H9 (cell line): ENCODE results near the gene TOGARAM1. TPM values are rescaled to one million over a fixed set of nuclear protein-coding genes. Genes with fewer than 3 reads are reported as not detected.

Experiments used
- DNase-seq: peaks from one replicate; pipeline ENCODE4 v3.0.0-alpha.2; 2017
- H2AFZ ChIP-seq: one replicate; pipeline ENCODE4 v1.6.1; 2013; ENCODE audit warnings: mild to moderate bottlenecking, low read length, control low read depth, moderate library complexity
- H2AK5ac ChIP-seq: 2 replicates; pipeline ENCODE4 v1.6.1; 2013; ENCODE audit warnings: low read length, control low read depth, mixed read lengths; ENCODE audit not compliant: insufficient read length
- H2BK120ac ChIP-seq: one replicate; pipeline ENCODE4 v1.6.1; 2013; ENCODE audit warnings: low read depth, mild to moderate bottlenecking, low read length, control low read depth, inconsistent platforms; ENCODE audit not compliant: poor library complexity, severe bottlenecking
- H2BK12ac ChIP-seq: 2 replicates; pipeline ENCODE4 v1.6.1; 2013; ENCODE audit warnings: low read length, control low read depth, mixed read lengths, low read depth; ENCODE audit not compliant: insufficient read length
- H2BK15ac ChIP-seq: 2 replicates; pipeline ENCODE4 v1.6.1; 2013; ENCODE audit warnings: low read depth, low read length, control low read depth
- H2BK20ac ChIP-seq: one replicate; pipeline ENCODE4 v1.6.1; 2013; ENCODE audit warnings: low read depth, mild to moderate bottlenecking, low read length, control low read depth, inconsistent platforms; ENCODE audit not compliant: poor library complexity, severe bottlenecking
- H2BK5ac ChIP-seq: 2 replicates; pipeline ENCODE4 v1.6.1; 2013; ENCODE audit warnings: low read length, control low read depth, mixed read lengths; ENCODE audit not compliant: insufficient read length
- H3K14ac ChIP-seq: 2 replicates; pipeline ENCODE4 v1.6.1; 2013; ENCODE audit warnings: low read length, control low read depth; ENCODE audit not compliant: insufficient read depth
- H3K18ac ChIP-seq: 2 replicates; pipeline ENCODE4 v1.6.1; 2013; ENCODE audit warnings: low read depth, mild to moderate bottlenecking, mixed read lengths, low read length, control low read depth; ENCODE audit not compliant: insufficient read length
- H3K23ac ChIP-seq: 2 replicates; pipeline ENCODE4 v1.6.1; 2013; ENCODE audit warnings: low read length, control low read depth, mixed read lengths, low read depth; ENCODE audit not compliant: insufficient read length
- H3K23me2 ChIP-seq: 2 replicates; pipeline ENCODE4 v1.6.1; 2013; ENCODE audit warnings: low read depth, mild to moderate bottlenecking, mixed read lengths, low read length, control low read depth; ENCODE audit not compliant: insufficient read length, poor library complexity, severe bottlenecking
- H3K27ac ChIP-seq: 2 replicates; pipeline ENCODE4 v1.5.1; 2013; ENCODE audit warnings: low read length, control low read depth, mixed read lengths, low read depth; ENCODE audit not compliant: insufficient read length
- H3K27me3 ChIP-seq: 2 replicates; pipeline ENCODE4 v1.6.1; 2013; ENCODE audit warnings: low read length, control low read depth, inconsistent platforms; ENCODE audit not compliant: insufficient read depth
- H3K4ac ChIP-seq: 2 replicates; pipeline ENCODE4 v1.6.1; 2013; ENCODE audit warnings: low read depth, mild to moderate bottlenecking, control low read depth, inconsistent platforms, low read length, moderate library complexity
- H3K4me1 ChIP-seq: 2 replicates; pipeline ENCODE4 v1.6.1; 2013; ENCODE audit warnings: low read length, control low read depth, inconsistent platforms; ENCODE audit not compliant: insufficient read depth
- H3K4me2 ChIP-seq: 2 replicates; pipeline ENCODE4 v1.6.1; 2013; ENCODE audit warnings: low read length, control low read depth, mixed read lengths; ENCODE audit not compliant: insufficient read length, insufficient read depth
- H3K56ac ChIP-seq: 2 replicates; pipeline ENCODE4 v1.6.1; 2013; ENCODE audit warnings: low read depth, mild to moderate bottlenecking, mixed read lengths, low read length, control low read depth; ENCODE audit not compliant: insufficient read length
- H3K79me1 ChIP-seq: 2 replicates; pipeline ENCODE4 v1.6.1; 2013; ENCODE audit warnings: low read depth, mild to moderate bottlenecking, moderate library complexity, low read length, control low read depth, inconsistent platforms; ENCODE audit not compliant: insufficient read depth, poor library complexity, severe bottlenecking
- H3K79me2 ChIP-seq: 2 replicates; pipeline ENCODE4 v1.6.1; 2013; ENCODE audit warnings: low read length, control low read depth, inconsistent platforms; ENCODE audit not compliant: insufficient read depth
- H3K9ac ChIP-seq: 2 replicates; pipeline ENCODE4 v1.6.1; 2013; ENCODE audit warnings: low read length, control low read depth, mixed read lengths; ENCODE audit not compliant: insufficient read length; ENCODE audit errors: extremely low read depth
- H3K9me3 ChIP-seq: one replicate; pipeline ENCODE4 v1.6.1; 2013; ENCODE audit warnings: low read depth, low read length, inconsistent platforms; ENCODE audit not compliant: control insufficient read depth
- H3T11ph ChIP-seq: one replicate; pipeline ENCODE4 v1.6.1; 2013; ENCODE audit warnings: mild to moderate bottlenecking, low read length, control low read depth, inconsistent platforms
- H4K20me1 ChIP-seq: one replicate; pipeline ENCODE4 v1.6.1; 2013; ENCODE audit not compliant: control insufficient read depth, insufficient read length, insufficient read depth
- H4K5ac ChIP-seq: 2 replicates; pipeline ENCODE4 v1.6.1; 2013; ENCODE audit warnings: low read depth, mild to moderate bottlenecking, mixed read lengths, low read length, control low read depth; ENCODE audit not compliant: insufficient read length
- H4K8ac ChIP-seq: replicated peaks from 2 replicates; pipeline ENCODE4 v1.6.1; 2013; ENCODE audit warnings: low read length, control low read depth, mixed read lengths, low read depth; ENCODE audit not compliant: insufficient read length
- H4K91ac ChIP-seq: 2 replicates; pipeline ENCODE4 v1.6.1; 2013; ENCODE audit warnings: low read depth, mild to moderate bottlenecking, moderate library complexity, mixed read lengths, low read length, control low read depth; ENCODE audit not compliant: insufficient read length
- H3K27ac Mint-ChIP-seq, 3 experiments: 2 replicates in 2 of 3; 3 replicates in 1 of 3; pipeline ENCODE4 v1.8.0; 2020 to 2021; ENCODE audit warnings: mixed read lengths in 3 of 3, mild to moderate bottlenecking in 1 of 3, moderate library complexity in 1 of 3
- H3K27me3 Mint-ChIP-seq: 2 replicates; pipeline ENCODE4 v1.8.0; 2021; ENCODE audit warnings: low read depth, mild to moderate bottlenecking, moderate library complexity, mixed read lengths
- H3K36me3 Mint-ChIP-seq, 3 experiments: 2 replicates in 2 of 3; 3 replicates in 1 of 3; pipeline ENCODE4 v1.8.0; 2020 to 2021; ENCODE audit warnings: low read depth in 3 of 3, mixed read lengths in 3 of 3; ENCODE audit not compliant: insufficient read depth in 1 of 3
- H3K4me1 Mint-ChIP-seq, 2 experiments: 2 replicates each; pipeline ENCODE4 v1.8.0; 2020; ENCODE audit warnings: mixed read lengths in 2 of 2
- H3K4me3 Mint-ChIP-seq, 2 experiments: 2 replicates in 1 of 2; 3 replicates in 1 of 2; pipeline ENCODE4 v1.8.0; 2020 to 2021; ENCODE audit warnings: mild to moderate bottlenecking in 2 of 2, mixed read lengths in 2 of 2, moderate library complexity in 1 of 2
- H3K9me3 Mint-ChIP-seq, 2 experiments: 2 replicates in 1 of 2; 3 replicates in 1 of 2; pipeline ENCODE4 v1.8.0; 2020; ENCODE audit warnings: mild to moderate bottlenecking in 2 of 2, mixed read lengths in 2 of 2, moderate library complexity in 1 of 2
- CTCF ChIP-seq: fragments of 200-600 bp; sonication (generic); conservative IDR thresholded peaks from 3 replicates; pipeline ENCODE4 v1.8.0; 2021; ENCODE audit warnings: antibody characterized with exemption, mild to moderate bottlenecking
- WGBS: extraction: QIAGEN DNeasy Blood & Tissue Kit; methylation state at CpG from one replicate; pipeline ENCODE4 v1.1.7; 2013; ENCODE audit warnings: missing lambda C conversion rate, low lambda C conversion rate, mixed read lengths; ENCODE audit not compliant: insufficient read length; ENCODE audit errors: extremely low coverage; 5-methylcytosine and 5-hydroxymethylcytosine counted together
- total RNA-seq: library from RNA; stranded (reverse); gene quantifications from 2 replicates; pipeline ENCODE4 v1.2.1, GENCODE V29; 2021

The TOGARAM1 gene
- total RNA-seq, 1 experiment from 2014 or later = 11.4 TPM

GRCh38 chr14:45096218-45096617 is 134.2 kb downstream of the TOGARAM1 start:
- WGBS = no CpG with 5 or more reads among the region's 4 CpGs
- DNase-seq = no peak
- Histone ChIP-seq H2BK12ac (no peak overlapping the region), H3K27ac (no peak overlapping the region), H3K79me2 (peaks cover 6% of the 10 kb centered on the region; the same call in 1 of the 2 replicates), H2AFZ (no peak overlapping the region), H3K56ac (no peak overlapping the region), H3K79me1 (no peaks in the 10 kb centered on the region), H3K23me2 (no peaks in the 10 kb centered on the region), H3K14ac (no peak overlapping the region), H3K23ac (no peak overlapping the region), H4K20me1 (no peaks in the 10 kb centered on the region), H2BK20ac (no peak overlapping the region), H3K27me3 (no peaks in the 10 kb centered on the region), H4K8ac (no peak overlapping the region), H2BK120ac (no peak overlapping the region), H2BK5ac (no peak overlapping the region), H3K4ac (no peak overlapping the region), H3K4me1 (no peaks in the 10 kb centered on the region), H4K91ac (no peak overlapping the region), H3K4me2 (no peak overlapping the region), H3K9me3 (no peaks in the 10 kb centered on the region), H4K5ac (no peak overlapping the region), H3K9ac (no peak overlapping the region), H2BK15ac (no peak overlapping the region), H3K18ac (no peak overlapping the region), H2AK5ac (no peak overlapping the region), H3T11ph (no peak overlapping the region)
- Mint-ChIP-seq H3K36me3 (peaks cover 29 to 65% (median 62%) of the 10 kb centered on the region in 3 experiments), H3K9me3 (no peaks in the 10 kb centered on the region), H3K27me3 (no peaks in the 10 kb centered on the region), H3K4me1 (no peaks in the 10 kb centered on the region), H3K27ac (no peak overlapping the region), H3K4me3 (no peak overlapping the region)
- TF ChIP-seq CTCF = no peak
